Epithelial cell of prostate (primary cell): ENCODE measurements around the gene FBXL16.

Experiments used
- DNase-seq: peaks from one replicate; pipeline ENCODE4 v3.0.0-alpha.2; 2011; ENCODE audit warnings: low read depth, low spot score
- H3K27ac ChIP-seq: fragments of 450-650 bp; 2 replicates; pipeline ENCODE4 v1.5.1; 2017; ENCODE audit warnings: mild to moderate bottlenecking

The FBXL16 gene

DNA sequence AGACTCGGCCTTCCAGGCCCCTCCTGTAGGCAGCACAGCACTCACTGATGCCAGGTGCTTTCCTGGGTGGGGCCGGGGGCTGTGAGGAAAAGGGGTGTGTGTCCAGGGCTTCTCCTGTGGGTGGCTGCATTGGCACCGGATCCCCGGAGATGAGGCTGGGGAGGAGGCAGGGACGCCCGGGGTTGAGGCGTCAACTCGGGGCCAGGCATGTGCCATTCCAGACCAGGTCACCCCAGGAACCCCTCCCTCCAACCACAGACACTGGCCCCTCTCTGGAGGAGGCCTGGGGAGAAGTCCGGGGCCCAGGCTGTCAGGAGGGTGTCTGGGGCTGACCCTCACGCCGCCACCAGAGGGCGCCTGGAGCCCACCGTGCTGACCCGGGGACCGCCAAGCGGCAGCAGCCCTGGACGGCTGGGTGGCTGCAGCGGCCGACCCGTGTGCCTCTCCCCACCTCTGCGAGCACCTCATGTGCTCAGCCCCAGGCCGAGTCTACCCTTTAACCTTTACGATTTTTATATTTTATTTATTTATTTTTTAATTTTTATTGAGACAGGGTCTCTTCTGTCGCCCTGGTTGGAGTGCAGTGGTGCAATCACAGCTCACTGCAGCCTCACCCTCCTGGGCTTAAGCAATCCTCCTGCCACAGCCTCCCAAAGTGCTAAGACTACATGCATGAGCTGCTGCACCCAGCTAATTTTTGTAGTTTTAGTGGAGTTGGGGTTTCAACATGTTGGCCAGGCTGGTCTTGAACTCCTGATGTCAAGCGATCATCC is 6.1 kb upstream of the FBXL16 start:
- DNase-seq = no peak
- H3K27ac ChIP-seq = peak overlapping the region; percentile 60

DNA sequence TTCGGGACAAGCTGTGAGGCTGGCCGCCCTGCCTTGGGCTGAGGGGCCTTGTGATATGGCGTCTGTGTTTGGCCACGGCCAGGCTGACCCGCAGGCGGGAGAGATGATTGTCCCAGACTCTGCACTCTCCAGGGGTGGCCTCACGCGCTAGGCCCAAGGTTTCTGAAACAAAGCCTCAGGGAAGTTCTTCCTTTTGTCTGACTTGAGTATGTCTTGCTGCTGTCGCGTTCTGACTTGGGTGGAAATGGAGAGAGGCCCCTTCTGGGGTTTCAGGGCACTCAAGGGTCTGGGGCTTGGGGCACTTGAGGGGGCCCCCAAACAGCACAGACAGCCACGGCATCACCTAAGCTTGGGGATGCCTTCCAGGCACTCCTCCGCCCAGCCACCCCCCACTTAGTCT is 5.5 kb upstream of the FBXL16 start:
- H3K27ac ChIP-seq = no peak overlapping the region
- no peak for DNase-seq

DNA sequence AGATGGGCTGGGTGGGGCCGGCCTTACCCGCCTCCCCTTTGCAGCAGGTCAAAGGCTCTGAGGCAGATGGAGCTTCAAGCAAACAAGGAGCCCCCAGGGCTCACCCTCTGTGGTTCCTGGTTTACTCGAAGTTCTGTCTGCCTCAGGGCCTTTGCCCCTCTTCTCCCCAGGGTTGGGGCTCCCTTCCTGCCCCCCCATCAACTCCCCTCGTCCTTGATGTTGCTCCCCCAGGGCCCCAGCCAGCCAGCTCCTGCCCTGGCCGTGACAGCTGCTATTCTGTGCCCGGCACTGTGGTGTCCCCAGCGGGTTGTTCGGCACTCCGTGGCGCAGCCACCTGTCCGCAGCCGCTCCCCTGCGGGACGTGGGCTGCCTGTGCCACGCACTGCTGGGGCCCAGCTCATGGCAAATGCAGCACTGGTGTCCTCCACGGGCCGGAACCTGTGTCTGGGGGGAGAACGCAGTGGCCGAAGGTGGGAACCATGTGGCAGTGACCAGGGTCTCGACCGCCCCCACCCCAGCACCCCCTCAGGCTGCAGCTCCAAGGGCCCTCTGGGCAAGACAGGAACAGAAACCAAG is 5.0 kb upstream of the FBXL16 start:
- DNase-seq = no peak
- no peak overlapping the region for H3K27ac ChIP-seq

DNA sequence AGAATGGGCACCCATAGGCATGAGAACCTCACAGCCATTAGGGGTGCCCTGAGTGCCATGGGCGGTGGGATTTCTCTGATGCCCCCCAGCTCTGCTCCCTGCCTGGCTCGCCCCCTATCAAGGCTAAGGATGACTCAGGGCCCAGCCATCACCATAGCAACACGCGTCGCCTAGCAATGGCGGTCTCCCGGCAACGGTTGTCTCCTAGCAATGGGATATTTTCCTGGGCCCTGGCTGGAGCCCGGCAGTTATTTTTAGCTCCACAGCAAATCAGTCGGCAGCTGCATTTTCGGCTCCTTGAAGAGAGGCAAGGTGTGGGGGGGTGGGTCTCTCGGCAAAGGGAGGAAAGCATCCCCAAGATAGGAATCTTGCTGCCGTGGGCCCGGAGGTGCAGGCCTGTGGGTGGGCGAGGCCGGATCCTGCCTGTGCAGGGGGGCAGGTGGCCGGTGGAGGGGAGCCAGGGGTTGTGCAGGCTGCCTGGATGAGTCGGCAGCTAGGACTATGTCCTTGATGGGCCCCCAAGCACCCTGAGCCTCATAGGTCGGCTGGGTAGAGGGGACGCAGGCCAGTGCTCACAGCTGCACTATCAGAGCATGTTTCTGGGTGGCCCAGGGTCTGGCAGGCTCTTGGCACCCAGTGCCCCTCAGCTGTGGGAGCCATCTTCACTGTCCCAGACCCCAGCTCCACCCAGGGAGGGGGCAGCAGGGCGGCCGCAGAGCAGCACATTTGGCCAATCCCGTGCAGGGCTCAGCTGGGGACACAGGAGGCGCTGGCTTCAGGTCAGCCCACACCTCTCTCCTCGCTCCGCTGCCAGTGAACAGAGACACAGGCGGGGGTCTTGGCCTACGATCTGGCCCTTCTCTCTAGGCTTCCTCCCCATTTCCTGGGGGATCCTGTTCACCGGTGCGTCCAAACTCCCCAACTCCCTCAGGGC is 4.2 kb upstream of the FBXL16 start:
- no peak for DNase-seq
- H3K27ac ChIP-seq = no peak overlapping the region

DNA sequence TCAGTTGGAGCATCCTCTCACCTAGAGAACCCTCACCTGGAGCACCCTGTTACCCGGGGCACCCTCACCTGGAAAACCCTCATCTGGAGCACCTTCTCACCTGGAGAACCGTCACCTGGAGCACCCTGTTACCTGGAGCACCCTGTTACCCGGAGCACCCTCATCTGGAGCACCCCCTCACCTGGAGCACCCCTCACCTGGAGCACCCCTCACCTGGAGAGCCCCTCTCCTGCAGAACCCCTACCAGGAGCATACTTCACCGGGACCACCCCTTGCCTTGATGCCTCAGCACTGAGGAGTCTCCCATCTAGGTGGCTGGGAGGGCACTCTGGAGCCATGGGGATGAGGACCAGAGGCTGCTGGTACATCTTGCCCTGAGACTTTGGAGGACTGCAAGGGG is 3.4 kb upstream of the FBXL16 start:
- DNase-seq = no peak
- H3K27ac ChIP-seq = no peak overlapping the region

DNA sequence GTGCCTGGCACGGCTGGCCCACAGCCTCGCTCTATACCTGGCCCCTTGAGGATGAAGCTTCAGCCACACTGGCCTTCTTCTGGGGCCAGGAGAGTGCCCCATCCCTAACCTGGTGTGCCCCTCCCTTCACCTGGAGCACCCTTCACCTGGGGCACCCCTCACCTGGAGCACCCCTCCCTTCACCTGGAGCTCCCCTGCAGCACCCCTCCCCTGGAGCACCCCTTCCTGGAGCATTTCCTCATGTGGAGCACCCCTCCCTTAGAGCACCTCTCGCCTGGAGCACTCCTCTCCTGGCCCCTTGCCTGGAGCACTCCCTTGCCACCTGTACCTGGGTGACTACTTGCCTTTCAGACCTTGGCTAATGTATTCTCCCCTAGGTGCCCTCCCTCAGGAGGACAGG is 2.4 kb upstream of the FBXL16 start:
- H3K27ac ChIP-seq = no peak overlapping the region
- DNase-seq = no peak

DNA sequence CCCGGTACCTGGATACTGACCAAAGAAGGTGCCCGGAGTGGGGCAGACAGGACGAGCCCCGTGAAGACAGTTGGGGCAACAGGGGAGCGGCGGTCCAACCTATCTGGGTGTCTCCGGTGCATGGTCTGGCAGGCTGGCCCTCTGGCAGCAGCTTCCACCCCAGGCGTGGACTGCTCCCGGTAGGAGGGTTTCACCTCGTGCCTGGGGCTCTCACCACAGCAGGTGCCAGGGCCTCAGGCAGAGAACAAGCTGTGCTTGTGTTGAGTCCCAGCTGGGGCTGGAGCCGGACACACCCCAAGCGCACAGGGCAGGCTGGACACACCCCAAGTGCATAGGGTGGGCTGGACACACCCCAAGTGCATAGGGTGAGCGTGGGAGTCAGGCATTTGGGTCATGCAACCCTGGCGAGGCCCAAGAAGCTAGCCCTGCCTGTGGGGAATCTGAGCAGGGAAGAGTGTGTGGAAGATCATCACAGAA is 1.5 kb upstream of the FBXL16 start:
- H3K27ac ChIP-seq = no peak overlapping the region
- no peak for DNase-seq

DNA sequence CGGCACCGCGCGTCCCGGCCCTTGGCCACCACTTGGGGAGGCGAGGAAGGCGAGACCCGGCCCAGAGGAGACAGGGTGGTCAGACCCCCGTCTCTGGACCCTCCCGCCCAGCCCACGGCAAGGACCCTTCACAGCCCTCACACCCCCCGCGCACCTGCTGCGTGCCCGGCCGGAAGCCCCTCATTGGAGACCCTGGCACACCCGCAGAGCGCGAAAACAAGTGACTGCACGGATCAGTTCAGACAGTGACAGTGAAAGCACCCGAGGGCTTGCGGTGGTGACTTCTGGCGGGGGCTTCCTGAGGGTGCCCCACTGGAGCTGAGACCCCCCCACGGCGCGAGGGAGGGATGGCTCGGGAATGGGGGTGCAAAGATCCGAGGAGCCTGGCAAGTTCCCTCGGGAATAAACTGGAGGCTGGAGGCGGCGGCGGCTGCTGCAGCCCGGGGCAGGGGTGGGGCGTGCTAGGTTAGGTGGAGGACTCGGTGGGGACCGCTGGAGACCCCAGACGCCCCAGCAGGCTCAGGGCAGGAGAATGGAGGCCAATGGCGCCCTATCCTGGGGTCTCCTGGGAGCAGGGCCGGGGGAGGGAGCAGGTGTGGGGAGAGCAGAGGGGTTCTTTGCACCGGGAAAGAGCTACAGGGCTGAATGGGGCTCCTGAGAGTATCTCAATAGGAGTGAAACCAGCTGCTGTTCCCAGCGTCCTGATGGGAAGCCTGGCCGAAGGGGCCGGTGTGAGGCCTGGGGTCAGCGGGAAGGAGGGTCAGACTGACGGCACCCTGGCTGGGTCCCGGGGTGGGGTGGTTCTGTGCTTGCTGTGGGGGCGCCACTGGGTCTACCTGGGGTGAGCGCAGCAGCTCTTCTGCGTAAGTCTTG is 824 bp upstream of the FBXL16 start:
- DNase-seq = no peak

DNA sequence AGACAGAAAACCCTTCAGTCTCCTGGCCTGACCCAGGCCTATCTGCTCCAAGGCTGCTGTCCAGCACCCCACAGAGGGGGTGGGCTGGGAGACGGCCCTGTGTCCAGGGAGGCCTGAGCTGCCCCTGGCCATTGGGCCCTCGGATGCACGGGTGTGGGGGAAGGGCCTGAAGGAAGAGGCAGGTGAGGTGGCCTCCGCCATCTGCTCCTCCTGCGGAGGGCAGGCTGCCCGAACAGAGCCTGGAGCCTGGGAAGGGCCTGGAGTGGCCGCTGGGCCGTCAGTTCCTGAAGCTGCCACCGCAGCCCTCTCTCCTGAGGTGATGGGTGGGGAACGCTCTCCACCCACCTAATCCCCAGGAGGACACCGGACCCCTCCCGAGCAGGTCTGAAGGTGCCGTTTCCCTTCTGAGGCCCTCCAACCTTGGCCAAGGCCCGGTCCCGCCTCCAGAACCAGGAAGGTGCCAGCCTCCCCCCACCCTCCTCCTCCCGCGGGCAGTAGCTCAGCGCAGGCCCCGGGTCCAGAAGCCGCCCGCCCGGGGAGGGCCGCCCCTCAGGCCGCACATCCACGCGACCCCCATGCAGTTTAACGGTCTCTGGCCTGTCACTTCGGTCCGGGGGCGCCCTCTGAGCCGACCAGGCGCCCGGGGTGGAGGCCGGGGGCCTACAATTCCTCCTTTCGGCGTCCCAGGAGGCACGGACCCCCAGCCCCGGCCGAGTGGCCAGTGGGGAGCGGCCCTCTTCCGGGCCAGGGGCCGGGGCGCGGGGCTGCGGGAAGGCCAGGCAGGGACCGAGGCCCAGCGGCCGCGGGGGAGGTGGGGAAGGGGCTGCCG is 835 bp downstream of the FBXL16 start:
- no peak overlapping the region for H3K27ac ChIP-seq
- no peak for DNase-seq

More for the DNA sequence above, 824 bp upstream of the FBXL16 start:
- no peak overlapping the region for H3K27ac ChIP-seq

DNA sequence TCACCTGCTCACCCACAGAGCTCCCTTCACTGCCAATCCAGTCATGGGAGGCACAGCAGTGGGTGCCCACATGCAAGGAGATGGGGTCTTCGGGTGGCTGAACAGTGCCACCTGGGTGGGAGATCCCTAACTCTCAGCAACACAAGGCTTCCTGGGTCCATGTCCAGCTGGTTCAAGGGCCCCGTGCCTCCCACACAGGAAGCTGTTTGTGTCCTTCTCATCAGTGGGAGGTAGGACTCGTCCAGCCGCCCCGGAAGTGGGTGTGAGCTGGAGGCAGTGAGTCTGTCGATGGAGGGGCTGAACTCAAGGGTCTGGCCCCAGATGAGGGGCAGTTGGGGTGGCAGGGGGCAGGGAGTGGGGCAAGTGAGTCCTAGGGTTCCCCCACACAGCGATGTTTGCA is 1.6 kb downstream of the FBXL16 start:
- DNase-seq = no peak
- no peak overlapping the region for H3K27ac ChIP-seq

DNA sequence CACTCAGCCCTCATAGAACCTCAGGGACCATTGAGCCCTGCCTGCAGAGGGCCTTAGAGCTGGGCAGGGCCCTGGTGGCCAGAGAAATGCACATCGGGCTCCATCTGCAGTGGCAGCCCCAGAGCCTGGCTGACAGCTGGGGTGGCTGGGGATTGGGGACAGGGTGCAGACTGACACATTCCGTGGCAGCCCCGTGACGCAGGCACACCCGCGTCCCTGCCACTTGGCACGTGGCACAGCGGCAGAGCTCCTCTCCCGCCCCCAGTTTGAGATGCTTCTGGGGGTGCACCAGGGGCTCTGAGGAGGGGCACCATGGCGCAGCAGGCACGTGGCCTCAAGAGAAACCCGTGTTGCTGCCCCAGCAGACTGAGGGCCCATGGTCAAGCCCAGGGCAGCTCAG is 2.2 kb downstream of the FBXL16 start:
- DNase-seq = no peak
- H3K27ac ChIP-seq = no peak overlapping the region

DNA sequence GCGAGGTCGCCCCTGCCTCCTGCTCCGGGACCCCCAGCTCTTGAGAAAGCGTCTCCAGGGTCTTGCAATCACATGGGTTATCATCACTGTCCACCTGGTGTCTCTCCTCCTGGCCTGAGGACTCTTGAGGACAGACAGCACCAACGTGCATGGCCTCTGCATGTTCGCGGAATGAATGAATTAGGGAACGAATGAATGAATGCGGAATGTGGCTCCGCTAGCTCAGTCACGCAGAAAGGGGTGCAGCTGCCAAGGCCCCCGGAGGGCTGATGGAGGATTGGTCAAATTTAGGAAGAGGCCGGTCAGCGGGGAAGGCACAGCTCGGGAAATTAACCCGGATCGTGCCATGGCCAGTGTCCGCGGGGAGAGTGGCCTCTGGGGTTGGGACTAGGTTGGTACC is 3.3 kb downstream of the FBXL16 start:
- no peak overlapping the region for H3K27ac ChIP-seq
- no peak for DNase-seq

DNA sequence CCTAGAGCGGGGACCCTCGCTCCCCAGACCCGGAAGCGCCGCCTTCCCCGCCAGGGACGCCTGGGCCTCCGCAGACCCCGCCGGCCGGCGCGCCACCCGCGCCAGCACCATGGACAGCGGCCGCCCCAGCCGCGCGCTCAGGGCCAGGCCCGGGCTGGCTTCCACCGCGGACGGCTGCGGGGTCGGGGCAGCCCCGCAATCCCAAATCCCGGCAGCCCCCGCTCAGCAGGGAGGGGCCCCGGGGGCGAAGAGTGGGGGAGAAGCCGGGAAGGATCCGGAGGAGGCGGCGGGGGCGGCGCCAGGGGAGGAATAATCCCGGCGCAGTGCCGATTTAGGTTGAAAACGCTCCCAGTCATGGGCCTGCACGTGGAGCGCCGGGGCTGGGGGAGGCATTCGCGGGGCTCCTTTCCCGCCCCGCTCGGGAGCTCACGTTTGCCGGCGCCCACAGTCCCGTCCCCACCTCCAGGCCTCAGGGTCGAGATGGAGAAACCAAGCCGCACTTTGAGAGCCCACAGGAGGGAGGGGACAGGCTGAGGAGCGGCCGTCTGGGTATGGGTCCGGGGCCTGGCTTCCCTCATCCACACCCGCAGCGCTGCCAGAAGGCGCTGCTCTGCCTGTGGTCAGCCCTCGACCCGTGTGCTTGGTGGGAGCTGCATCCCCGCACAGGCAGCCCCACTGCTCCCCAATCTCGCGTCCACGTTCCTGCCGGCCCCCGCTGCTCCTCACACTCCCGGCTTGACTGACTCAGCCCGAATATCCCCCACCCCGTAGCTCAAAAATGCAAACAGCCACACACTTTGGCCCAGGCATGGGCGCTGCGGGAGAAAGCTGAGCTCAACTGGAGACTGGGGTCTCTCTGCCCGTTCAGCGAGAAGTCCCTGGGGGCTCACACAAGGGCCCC is 4.7 kb downstream of the FBXL16 start:
- no peak for DNase-seq
- no peak overlapping the region for H3K27ac ChIP-seq

DNA sequence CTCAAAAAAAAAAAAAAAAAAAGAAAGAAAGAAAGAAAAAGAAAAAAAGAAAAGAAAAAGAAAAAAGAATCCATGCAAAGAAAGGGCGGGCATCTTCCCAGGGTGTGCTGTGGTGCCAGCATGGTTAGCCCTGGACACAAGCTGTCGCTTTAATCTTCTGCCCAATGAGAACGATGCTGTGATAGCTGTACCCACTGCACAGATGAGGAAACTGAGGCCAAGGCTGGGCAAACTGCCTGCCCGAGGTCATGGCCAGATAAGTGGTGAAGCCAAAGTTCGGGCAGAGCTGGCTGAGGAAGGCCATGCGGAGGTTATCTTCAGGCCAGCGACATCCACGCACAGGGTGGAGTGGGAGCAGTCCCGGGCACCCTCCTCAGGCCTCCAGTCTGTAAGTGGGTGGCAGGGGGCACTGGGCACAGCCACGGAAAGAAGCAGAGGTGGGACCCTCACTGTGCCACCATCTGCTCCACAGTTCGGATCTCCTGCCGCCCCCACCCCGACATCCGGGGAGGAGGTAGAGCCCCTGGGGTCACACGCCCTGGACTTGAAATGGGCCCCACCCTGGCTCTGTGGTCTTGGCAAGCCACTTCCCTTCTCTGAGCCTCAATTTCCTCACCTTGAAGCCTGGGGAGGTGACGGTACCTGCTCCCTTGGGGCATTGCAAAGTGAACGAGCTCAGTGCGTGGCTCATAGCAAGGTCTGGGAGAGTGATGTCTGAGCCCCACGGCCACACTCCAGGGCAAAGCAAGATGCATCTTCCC is 6.5 kb downstream of the FBXL16 start:
- no peak for DNase-seq
- no peak overlapping the region for H3K27ac ChIP-seq

DNA sequence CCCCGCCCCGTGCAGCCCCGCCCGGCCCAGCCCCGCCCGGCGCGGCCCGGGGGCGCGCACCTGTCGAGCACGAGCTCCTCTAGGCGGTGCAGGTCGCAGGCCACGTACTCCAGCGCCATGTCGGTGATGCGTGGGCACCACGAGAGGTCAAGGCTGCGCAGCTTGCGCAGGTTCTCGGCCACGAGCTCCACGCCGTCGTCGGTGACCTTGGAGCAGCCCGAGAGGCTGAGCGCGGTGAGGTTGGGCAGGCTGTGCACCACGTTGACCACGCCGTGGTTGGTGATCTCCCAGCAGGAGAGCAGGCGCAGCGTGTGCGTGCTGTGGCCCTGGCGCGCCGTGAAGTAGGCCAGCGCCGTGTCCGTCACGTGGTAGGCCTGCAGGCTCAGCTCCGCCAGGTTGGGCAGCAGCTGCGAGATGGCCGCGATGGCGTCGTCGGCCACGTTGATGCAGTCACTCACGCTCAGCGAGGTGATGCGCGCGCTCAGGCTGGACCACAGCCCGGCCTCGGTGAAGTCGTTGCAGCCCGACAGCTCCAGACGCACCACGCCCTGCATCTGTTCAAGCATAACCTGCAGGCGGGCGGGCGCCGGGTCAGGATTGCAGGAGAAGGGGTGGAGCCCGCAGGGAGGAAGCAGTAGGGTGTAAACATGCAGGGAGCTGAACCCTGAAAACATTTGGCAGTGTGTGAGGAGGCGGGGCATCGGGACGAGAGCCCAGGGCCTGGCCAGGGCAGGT is 10.1 kb downstream of the FBXL16 start:
- no peak overlapping the region for H3K27ac ChIP-seq
- no peak for DNase-seq

DNA sequence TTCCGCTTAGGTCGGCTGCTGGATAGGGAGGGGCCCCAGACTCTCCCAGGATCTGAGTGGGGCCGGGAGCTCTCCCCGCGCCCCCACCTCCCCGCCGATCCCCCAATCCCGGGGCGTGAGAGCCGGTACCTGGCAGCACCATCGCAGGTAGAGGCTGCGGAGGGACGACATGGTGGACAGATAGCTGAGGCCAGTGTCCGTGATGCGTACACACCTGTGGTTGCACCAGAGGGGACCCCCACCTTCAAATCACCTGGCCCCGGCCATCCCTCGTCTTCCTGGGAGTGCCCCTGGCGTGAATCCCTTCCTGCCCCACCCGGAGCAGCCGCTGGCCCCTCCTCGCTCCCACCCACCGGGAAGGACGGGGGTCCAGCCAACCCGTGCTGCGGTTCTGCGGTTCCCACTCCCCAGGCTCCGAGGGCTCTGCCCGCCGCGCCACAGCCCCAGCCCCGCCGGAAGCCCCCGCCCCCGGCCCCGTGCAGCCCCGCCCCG is 10.7 kb downstream of the FBXL16 start:
- no peak for DNase-seq
- H3K27ac ChIP-seq = no peak overlapping the region
